Endothelial cell of umbilical vein (primary cell): ENCODE results near the gene GAS2L2. TPM values are rescaled to one million over a fixed set of nuclear protein-coding genes. Genes with fewer than 3 reads are reported as not detected.

Source experiments
- BruUV-seq: library from RNA; stranded (reverse); fragments of 400-500 nt; replicated peaks from 2 replicates; lab custom pipeline; 2021; lab: Mats Ljungman, UMichigan
- CTCF ChIA-PET: fragments of 300-600, 350-600 bp; sonication (Branson Sonifier 250); formaldehyde crosslinking; loops from one replicate; lab custom pipeline; 2021; ENCODE audit warnings: antibody characterized with exemption, inconsistent platforms; lab: Charles Lee
- POLR2A ChIA-PET: fragments of 300-600, 350-600 bp; sonication (Branson Sonifier 250); formaldehyde crosslinking; loops from one replicate; lab custom pipeline; 2021; ENCODE audit warnings: antibody characterized with exemption, inconsistent platforms; lab: Charles Lee
- DNase-seq: peaks from one replicate; pipeline ENCODE4 v3.0.0-alpha.2; 2011; ENCODE audit warnings: low read depth, low spot score
- FAIRE-seq: peaks from 2 replicates; lab custom pipeline; 2011; peaks lifted over from hg19 to GRCh38; lab: Jason Lieb, UNC
- H2AFZ ChIP-seq: 2 replicates; pipeline ENCODE4 v1.6.0; 2012; ENCODE audit warnings: low read depth, low read length, control low read depth, inconsistent platforms
- H3K27ac ChIP-seq: 2 replicates; pipeline ENCODE4 v1.5.1; 2011; ENCODE audit warnings: low read depth, mild to moderate bottlenecking, control low read depth, low read length, moderate library complexity; ENCODE audit not compliant: insufficient read depth
- H3K27me3 ChIP-seq, 2 experiments: 2 replicates each; pipeline versions ENCODE4 v1.6.0 to v1.6.1; 2011; ENCODE audit warnings: low read length in 2 of 2, mixed read lengths in 1 of 2; ENCODE audit not compliant: control insufficient read depth in 2 of 2, insufficient read depth in 2 of 2
- H3K36me3 ChIP-seq, 2 experiments: 2 replicates in 1 of 2; 3 replicates in 1 of 2; pipeline ENCODE4 v1.5.1; 2011; ENCODE audit warnings: low read length in 2 of 2, mild to moderate bottlenecking in 1 of 2, moderate library complexity in 1 of 2; ENCODE audit not compliant: control insufficient read depth in 2 of 2, insufficient read depth in 2 of 2; ENCODE audit errors: extremely low read depth in 1 of 2
- H3K4me1 ChIP-seq: 3 replicates; pipeline ENCODE4 v1.5.1; 2011; ENCODE audit warnings: mild to moderate bottlenecking, low read length; ENCODE audit not compliant: control insufficient read depth, insufficient read depth; ENCODE audit errors: extremely low read depth
- H3K4me2 ChIP-seq: 2 replicates; pipeline ENCODE4 v1.6.1; 2011; ENCODE audit warnings: low read length, control low read depth, mixed read lengths; ENCODE audit not compliant: insufficient read depth
- H3K4me3 ChIP-seq, 3 experiments: fragments of 200-600 bp in 1 of 3; sonication (generic), shearing (Covaris generic) in 1 of 3; replicated peaks in 1 of 3; 2 replicates each; pipeline ENCODE4 v1.5.1; 2011 to 2016; ENCODE audit warnings: control low read depth in 3 of 3, low read length in 3 of 3, mild to moderate bottlenecking in 2 of 3, inconsistent platforms in 1 of 3, low read depth in 1 of 3, moderate library complexity in 1 of 3; ENCODE audit not compliant: insufficient read depth in 1 of 3
- H3K79me2 ChIP-seq: 2 replicates; pipeline ENCODE4 v1.6.0; 2012; ENCODE audit warnings: low read length, inconsistent platforms; ENCODE audit not compliant: control insufficient read depth, insufficient read depth
- H3K9ac ChIP-seq: replicated peaks from 2 replicates; pipeline ENCODE3; 2011; ENCODE audit warnings: low read length, control low read depth; ENCODE audit not compliant: insufficient read depth; ENCODE audit errors: extremely low read depth
- H3K9me1 ChIP-seq: replicated peaks from 3 replicates; pipeline ENCODE4 v1.6.0; 2011; ENCODE audit warnings: mild to moderate bottlenecking, low read length; ENCODE audit not compliant: control insufficient read depth, insufficient read depth; ENCODE audit errors: extremely low read depth
- H3K9me3 ChIP-seq: replicated peaks from 2 replicates; pipeline ENCODE4 v1.5.1; 2012; ENCODE audit warnings: low read length, inconsistent platforms; ENCODE audit not compliant: control insufficient read depth, insufficient read depth
- H4K20me1 ChIP-seq: replicated peaks from 2 replicates; pipeline ENCODE3; 2011; ENCODE audit warnings: mild to moderate bottlenecking, low read length; ENCODE audit not compliant: control insufficient read depth, insufficient read depth; ENCODE audit errors: extremely low read depth
- CTCF ChIP-seq, 2 donors: IDR thresholded peaks; 1 replicate in 1 of 2; 2 replicates in 1 of 2; pipeline ENCODE4 v1.5.1; 2011; ENCODE audit warnings: low read length in 2 of 2, mild to moderate bottlenecking in 2 of 2, moderate library complexity in 2 of 2, control low read depth in 1 of 2, inconsistent platforms in 1 of 2, low read depth in 1 of 2; ENCODE audit not compliant: insufficient read depth in 1 of 2; ENCODE audit errors: extremely low read depth in 1 of 2
- EZH2 ChIP-seq: IDR thresholded peaks from 2 replicates; pipeline ENCODE4 v1.6.1; 2012; ENCODE audit warnings: borderline replicate concordance, low read depth, mild to moderate bottlenecking, moderate library complexity, low read length, inconsistent platforms; ENCODE audit not compliant: severe bottlenecking
- FOS ChIP-seq: IDR thresholded peaks from 2 replicates; pipeline ENCODE4 v1.6.1; 2011; ENCODE audit warnings: mild to moderate bottlenecking, low read length, moderate library complexity, borderline replicate concordance; ENCODE audit not compliant: insufficient read depth
- GATA2 ChIP-seq: IDR thresholded peaks from 2 replicates; pipeline ENCODE4 v1.7.0; 2011; ENCODE audit warnings: low read depth, mild to moderate bottlenecking, moderate library complexity, mixed read lengths, low read length; ENCODE audit not compliant: insufficient read length, insufficient read depth
- JUN ChIP-seq: IDR thresholded peaks from 2 replicates; pipeline ENCODE4 v1.6.1; 2011; ENCODE audit warnings: borderline replicate concordance, low read depth; ENCODE audit not compliant: insufficient read length, insufficient read depth
- MAX ChIP-seq: IDR thresholded peaks from 2 replicates; pipeline ENCODE4 v1.6.1; 2011; ENCODE audit not compliant: insufficient read depth, insufficient read length
- MYC ChIP-seq: IDR thresholded peaks from one replicate; pipeline ENCODE4 v1.6.1; 2011; ENCODE audit warnings: mild to moderate bottlenecking, low read depth, low read length
- POLR2A ChIP-seq: IDR thresholded peaks from 2 replicates; pipeline ENCODE4 v1.6.1; 2012; ENCODE audit warnings: low read depth, mild to moderate bottlenecking, control low read depth, low read length
- POLR2AphosphoS5 ChIP-seq: IDR thresholded peaks from 2 replicates; pipeline ENCODE4 v1.6.1; 2012; ENCODE audit warnings: low read depth, mild to moderate bottlenecking, control low read depth, low read length, moderate library complexity; ENCODE audit not compliant: insufficient read depth
- dilution Hi-C: fragments of 300-500 bp; cut with MboI; formaldehyde crosslinking; loops from one replicate; pipeline ENCODE4 v1.15.0; 2019; ENCODE audit warnings: low sequenced_read_pairs; ENCODE audit not compliant: extremely low pct_ligation_motif_present
- intact Hi-C: fragments of 100-400 bp; cut with micrococcal nuclease; formaldehyde crosslinking; loops from one replicate; pipeline ENCODE4 v1.10.0; 2022
- polyA plus RNA-seq, 4 experiments: library from polyadenylated mRNA; depleted of rRNA in 3 of 4; stranded (reverse) in 3 of 4; unstranded in 1 of 4; fragments of >200 nt; gene quantifications; 2 replicates each; pipeline versions ENCODE4 v1.2.1 to v1.2.3, GENCODE V29; 2011 to 2012; ENCODE audit warnings: missing spikeins in 1 of 4
- total RNA-seq: library from RNA; stranded (reverse); gene quantifications from 2 replicates; pipeline ENCODE4 v1.2.3, GENCODE V29; 2021

The GAS2L2 gene
- total and polyA plus RNA-seq, 2 donors (not counting 3 experiments of a cell fraction or from before 2014, with no cell fraction given) = not detected

- Histone ChIP-seq H2AFZ (no peak overlapping the region), H3K9me3 (no peaks in the 10 kb centered on the region), H3K4me1 (no peaks in the 10 kb centered on the region), H3K79me2 (no peaks in the 10 kb centered on the region), H3K9me1 (no peaks in the 10 kb centered on the region), H3K4me2 (no peak overlapping the region), H3K9ac (no peak overlapping the region), H3K4me3 (no peak overlapping the region), H3K36me3 (peaks cover 18 to 26% of the 10 kb centered on the region in 2 experiments), H3K27ac (no peak overlapping the region), H3K27me3 (no peaks in the 10 kb centered on the region), H4K20me1 (no peaks in the 10 kb centered on the region)
- dilution Hi-C loops (no loop called here), intact Hi-C loops (no loop called here)
- TF ChIP-seq MAX = no peak
- TF ChIP-seq FOS = no peak
- TF ChIP-seq GATA2 = no peak
- no peak for TF ChIP-seq MYC
- no peak for TF ChIP-seq JUN
- no peak for TF ChIP-seq POLR2AphosphoS5
- TF ChIP-seq POLR2A = no peak
- TF ChIP-seq CTCF (IDR thresholded peaks at IDR 0.05; ENCODE audit: extremely low read depth in 1 of 2, insufficient read depth in 1 of 2, low read depth in 1 of 2, low read length in 2 of 2) = no peak
- no peak for TF ChIP-seq EZH2
- FAIRE-seq (no peak), DNase-seq (no peak)
- BruUV-seq = no TSS peak
- CTCF ChIA-PET = no interaction called here
- POLR2A ChIA-PET = no interaction called here
Measured at GRCh38 chr17:35723735-35724134, 29.3 kb downstream of the GAS2L2 start.
